SK-N-SH treated with all-trans-retinoic acid at 6 μM for 48 hours (cell line): ENCODE results near the gene CHRM4.

Source experiments
- ATAC-seq: fragments of 200-7000 bp; cut with Tn5 transposase; 3 replicates; pipeline ENCODE4 v1.9.1; 2020; ENCODE audit warnings: mild to moderate bottlenecking, moderate library complexity
- ARNTL ChIP-seq: fragments of 450-650 bp; formaldehyde crosslinking; IDR thresholded peaks from 2 replicates; pipeline ENCODE4 v1.5.0; 2020; ENCODE audit warnings: low read depth, mild to moderate bottlenecking, moderate library complexity, borderline replicate concordance
- BACH2 ChIP-seq: fragments of 250-450 bp; sonication (Bioruptor Pico); IDR thresholded peaks from 2 replicates; pipeline ENCODE4 v1.9.0; 2021; ENCODE audit warnings: mild to moderate bottlenecking, borderline replicate concordance
- GLIS3 ChIP-seq: fragments of 250-450 bp; sonication (Bioruptor Pico); IDR thresholded peaks from 2 replicates; pipeline ENCODE4 v1.5.0; 2020; ENCODE audit warnings: mild to moderate bottlenecking, moderate library complexity
- ISL1 ChIP-seq: fragments of 250-450 bp; sonication (Bioruptor Pico); IDR thresholded peaks from 2 replicates; pipeline ENCODE4 v2.1.2; 2022; ENCODE audit warnings: mild to moderate bottlenecking, moderate library complexity
- OSR1 ChIP-seq: fragments of 250-450 bp; sonication (Bioruptor Pico); IDR thresholded peaks from 2 replicates; pipeline ENCODE4 v1.8.0; 2022; ENCODE audit warnings: moderate library complexity, mild to moderate bottlenecking, inconsistent platforms
- PPARA ChIP-seq: fragments of 250-450 bp; sonication (Bioruptor Pico); IDR thresholded peaks from 2 replicates; pipeline ENCODE4 v1.5.0; 2020; ENCODE audit warnings: mild to moderate bottlenecking, borderline replicate concordance
- RARB ChIP-seq: fragments of 250-450 bp; sonication (Bioruptor Pico); IDR thresholded peaks from 2 replicates; pipeline ENCODE4 v1.8.0; 2021; ENCODE audit warnings: mild to moderate bottlenecking, moderate library complexity
- TOX ChIP-seq: fragments of 250-450 bp; sonication (Bioruptor Pico); IDR thresholded peaks from 2 replicates; pipeline ENCODE4 v1.8.0; 2021; ENCODE audit warnings: mild to moderate bottlenecking, moderate library complexity, borderline replicate concordance
- ZC3H10 ChIP-seq: fragments of 250-450 bp; sonication (Bioruptor Pico); IDR thresholded peaks from 2 replicates; pipeline ENCODE4 v1.5.1; 2021; ENCODE audit warnings: mild to moderate bottlenecking, moderate library complexity
- ZFP3 ChIP-seq: fragments of 250-450 bp; sonication (Bioruptor Pico); IDR thresholded peaks from 2 replicates; pipeline ENCODE4 v1.5.0; 2020; ENCODE audit warnings: mild to moderate bottlenecking, moderate library complexity
- ZFP30 ChIP-seq: fragments of 450-650 bp; formaldehyde crosslinking; IDR thresholded peaks from 2 replicates; pipeline ENCODE4 v1.5.0; 2022; ENCODE audit warnings: mild to moderate bottlenecking, moderate library complexity
- ZNF565 ChIP-seq: fragments of 450-650 bp; formaldehyde crosslinking; conservative IDR thresholded peaks from 2 replicates; pipeline ENCODE4 v1.5.0; 2020; ENCODE audit warnings: low read depth, mild to moderate bottlenecking, moderate library complexity
- ZNF70 ChIP-seq: fragments of 450-650 bp; formaldehyde crosslinking; IDR thresholded peaks from 2 replicates; pipeline ENCODE4 v1.5.0; 2020; ENCODE audit warnings: mild to moderate bottlenecking, moderate library complexity
- ZNF8 ChIP-seq: fragments of 450-650 bp; formaldehyde crosslinking; IDR thresholded peaks from 2 replicates; pipeline ENCODE4 v1.5.0; 2020; ENCODE audit warnings: mild to moderate bottlenecking, moderate library complexity
- TF ChIP-seq, protein P1 (sequence below): fragments of 250-450 bp; sonication (Bioruptor Pico); IDR thresholded peaks from 2 replicates; pipeline ENCODE4 v1.8.0; 2021; ENCODE audit warnings: low read depth, mild to moderate bottlenecking, moderate library complexity, borderline replicate concordance
- TF ChIP-seq, protein P2 (sequence below): fragments of 250-450 bp; sonication (Bioruptor Pico); IDR thresholded peaks from 2 replicates; pipeline ENCODE4 v1.5.1; 2020; ENCODE audit warnings: low read depth, mild to moderate bottlenecking, moderate library complexity
- TF ChIP-seq, protein P3 (sequence below): fragments of 250-450 bp; sonication (Bioruptor Pico); IDR thresholded peaks from 2 replicates; pipeline ENCODE4 v1.5.1; 2021; ENCODE audit warnings: mild to moderate bottlenecking, moderate library complexity
- TF ChIP-seq, protein P4 (sequence below): fragments of 250-450 bp; sonication (Bioruptor Pico); IDR thresholded peaks from 2 replicates; pipeline ENCODE4 v1.8.0; 2020; ENCODE audit warnings: mild to moderate bottlenecking, moderate library complexity, borderline replicate concordance
- TF ChIP-seq, protein P5 (sequence below): fragments of 250-450 bp; sonication (Bioruptor Pico); IDR thresholded peaks from 2 replicates; pipeline ENCODE4 v1.5.0; 2020; ENCODE audit warnings: mild to moderate bottlenecking, moderate library complexity

CHRM4 gene

DNA sequence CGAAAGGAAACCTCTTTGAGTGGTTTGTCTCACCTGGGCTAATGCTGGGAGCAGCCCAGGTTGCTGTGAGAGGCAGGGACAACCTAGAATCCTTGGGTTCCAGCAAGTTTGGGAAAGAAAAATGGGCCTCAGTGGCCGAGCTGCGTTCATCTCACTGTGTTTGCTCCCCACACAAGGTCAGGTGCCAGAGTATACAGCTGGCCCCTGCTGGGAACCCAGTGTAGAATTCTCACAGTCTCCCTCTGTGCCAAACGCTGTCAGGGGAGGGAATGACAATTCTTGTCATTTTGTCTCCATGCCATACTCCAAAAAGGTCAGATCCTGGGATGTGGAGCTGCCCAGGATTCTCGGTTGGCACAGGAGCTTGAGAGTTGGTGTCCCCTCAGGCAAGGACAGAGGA lies 40.0 kb downstream of the CHRM4 start (continued):
- TF ChIP-seq, protein P1, sequence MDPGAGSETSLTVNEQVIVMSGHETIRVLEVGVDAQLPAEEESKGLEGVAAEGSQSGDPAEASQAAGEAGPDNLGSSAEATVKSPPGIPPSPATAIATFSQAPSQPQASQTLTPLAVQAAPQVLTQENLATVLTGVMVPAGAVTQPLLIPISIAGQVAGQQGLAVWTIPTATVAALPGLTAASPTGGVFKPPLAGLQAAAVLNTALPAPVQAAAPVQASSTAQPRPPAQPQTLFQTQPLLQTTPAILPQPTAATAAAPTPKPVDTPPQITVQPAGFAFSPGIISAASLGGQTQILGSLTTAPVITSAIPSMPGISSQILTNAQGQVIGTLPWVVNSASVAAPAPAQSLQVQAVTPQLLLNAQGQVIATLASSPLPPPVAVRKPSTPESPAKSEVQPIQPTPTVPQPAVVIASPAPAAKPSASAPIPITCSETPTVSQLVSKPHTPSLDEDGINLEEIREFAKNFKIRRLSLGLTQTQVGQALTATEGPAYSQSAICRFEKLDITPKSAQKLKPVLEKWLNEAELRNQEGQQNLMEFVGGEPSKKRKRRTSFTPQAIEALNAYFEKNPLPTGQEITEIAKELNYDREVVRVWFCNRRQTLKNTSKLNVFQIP: no peak

DNA sequence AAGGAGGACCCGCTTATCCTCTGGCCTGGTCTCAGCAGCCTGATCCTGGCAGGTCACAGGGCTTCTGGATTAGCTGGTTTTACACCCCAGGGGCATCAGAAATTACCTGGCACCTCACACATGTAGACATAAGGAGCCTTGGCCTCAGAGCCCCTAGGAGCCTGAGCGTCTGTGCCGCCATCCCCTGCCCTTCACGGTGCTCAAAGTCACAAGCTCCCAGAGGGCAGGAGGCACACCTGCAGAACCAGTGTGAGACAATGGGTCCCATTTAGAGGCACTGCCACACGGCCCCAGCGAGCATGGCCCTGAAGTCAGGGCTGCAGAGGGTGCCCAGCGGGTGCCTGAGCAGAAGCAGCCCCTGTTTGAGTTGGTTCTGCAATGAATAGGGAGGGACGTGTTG lies 40.4 kb downstream of the CHRM4 start:
- no peak for TF ChIP-seq OSR1
- no peak for TF ChIP-seq ZFP3
- TF ChIP-seq BACH2 (CRISPR knock-in tag): no peak
- TF ChIP-seq ZC3H10: no peak
- ATAC-seq: no peak

DNA sequence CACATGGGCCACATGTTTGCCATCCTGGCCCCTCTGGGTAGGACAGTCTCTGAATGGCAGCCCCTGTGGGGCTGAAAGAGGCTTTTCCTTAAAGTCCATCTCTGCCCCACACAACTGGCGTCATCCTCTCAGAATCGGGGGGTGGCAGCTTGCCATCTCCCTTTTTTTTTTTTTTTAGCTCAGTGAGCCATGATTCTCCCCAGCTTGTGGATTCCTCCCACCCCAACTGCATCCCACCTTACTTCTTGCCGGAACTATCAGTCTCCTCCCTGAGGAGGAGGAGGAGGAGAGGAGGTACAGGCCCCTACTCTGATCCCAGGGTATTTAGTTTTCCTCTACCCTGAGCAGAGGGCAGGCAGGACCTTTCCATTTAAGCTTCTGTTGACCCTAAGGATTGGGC lies 40.9 kb downstream of the CHRM4 start:
- TF ChIP-seq TOX: no peak
- no peak for TF ChIP-seq GLIS3 (CRISPR knock-in tag)
- no peak for TF ChIP-seq ZFP30
- no peak for TF ChIP-seq ZNF70
- TF ChIP-seq, protein P1: no peak
- no peak for TF ChIP-seq ISL1 (CRISPR knock-in tag)
- no peak for TF ChIP-seq ZNF565 (CRISPR knock-in tag)
- no peak for TF ChIP-seq ZFP3
- TF ChIP-seq, protein P2, sequence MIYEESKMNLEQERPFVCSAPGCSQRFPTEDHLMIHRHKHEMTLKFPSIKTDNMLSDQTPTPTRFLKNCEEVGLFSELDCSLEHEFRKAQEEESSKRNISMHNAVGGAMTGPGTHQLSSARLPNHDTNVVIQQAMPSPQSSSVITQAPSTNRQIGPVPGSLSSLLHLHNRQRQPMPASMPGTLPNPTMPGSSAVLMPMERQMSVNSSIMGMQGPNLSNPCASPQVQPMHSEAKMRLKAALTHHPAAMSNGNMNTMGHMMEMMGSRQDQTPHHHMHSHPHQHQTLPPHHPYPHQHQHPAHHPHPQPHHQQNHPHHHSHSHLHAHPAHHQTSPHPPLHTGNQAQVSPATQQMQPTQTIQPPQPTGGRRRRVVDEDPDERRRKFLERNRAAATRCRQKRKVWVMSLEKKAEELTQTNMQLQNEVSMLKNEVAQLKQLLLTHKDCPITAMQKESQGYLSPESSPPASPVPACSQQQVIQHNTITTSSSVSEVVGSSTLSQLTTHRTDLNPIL: no peak
- TF ChIP-seq, protein P3, sequence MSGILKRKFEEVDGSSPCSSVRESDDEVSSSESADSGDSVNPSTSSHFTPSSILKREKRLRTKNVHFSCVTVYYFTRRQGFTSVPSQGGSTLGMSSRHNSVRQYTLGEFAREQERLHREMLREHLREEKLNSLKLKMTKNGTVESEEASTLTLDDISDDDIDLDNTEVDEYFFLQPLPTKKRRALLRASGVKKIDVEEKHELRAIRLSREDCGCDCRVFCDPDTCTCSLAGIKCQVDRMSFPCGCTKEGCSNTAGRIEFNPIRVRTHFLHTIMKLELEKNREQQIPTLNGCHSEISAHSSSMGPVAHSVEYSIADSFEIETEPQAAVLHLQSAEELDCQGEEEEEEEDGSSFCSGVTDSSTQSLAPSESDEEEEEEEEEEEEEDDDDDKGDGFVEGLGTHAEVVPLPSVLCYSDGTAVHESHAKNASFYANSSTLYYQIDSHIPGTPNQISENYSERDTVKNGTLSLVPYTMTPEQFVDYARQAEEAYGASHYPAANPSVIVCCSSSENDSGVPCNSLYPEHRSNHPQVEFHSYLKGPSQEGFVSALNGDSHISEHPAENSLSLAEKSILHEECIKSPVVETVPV: no peak
- no peak for TF ChIP-seq RARB (CRISPR knock-in tag)
- no peak for TF ChIP-seq PPARA
- TF ChIP-seq BACH2 (CRISPR knock-in tag): no peak
- TF ChIP-seq ZC3H10: no peak
- no peak for TF ChIP-seq ZNF8 (CRISPR knock-in tag)
- ATAC-seq: no peak

DNA sequence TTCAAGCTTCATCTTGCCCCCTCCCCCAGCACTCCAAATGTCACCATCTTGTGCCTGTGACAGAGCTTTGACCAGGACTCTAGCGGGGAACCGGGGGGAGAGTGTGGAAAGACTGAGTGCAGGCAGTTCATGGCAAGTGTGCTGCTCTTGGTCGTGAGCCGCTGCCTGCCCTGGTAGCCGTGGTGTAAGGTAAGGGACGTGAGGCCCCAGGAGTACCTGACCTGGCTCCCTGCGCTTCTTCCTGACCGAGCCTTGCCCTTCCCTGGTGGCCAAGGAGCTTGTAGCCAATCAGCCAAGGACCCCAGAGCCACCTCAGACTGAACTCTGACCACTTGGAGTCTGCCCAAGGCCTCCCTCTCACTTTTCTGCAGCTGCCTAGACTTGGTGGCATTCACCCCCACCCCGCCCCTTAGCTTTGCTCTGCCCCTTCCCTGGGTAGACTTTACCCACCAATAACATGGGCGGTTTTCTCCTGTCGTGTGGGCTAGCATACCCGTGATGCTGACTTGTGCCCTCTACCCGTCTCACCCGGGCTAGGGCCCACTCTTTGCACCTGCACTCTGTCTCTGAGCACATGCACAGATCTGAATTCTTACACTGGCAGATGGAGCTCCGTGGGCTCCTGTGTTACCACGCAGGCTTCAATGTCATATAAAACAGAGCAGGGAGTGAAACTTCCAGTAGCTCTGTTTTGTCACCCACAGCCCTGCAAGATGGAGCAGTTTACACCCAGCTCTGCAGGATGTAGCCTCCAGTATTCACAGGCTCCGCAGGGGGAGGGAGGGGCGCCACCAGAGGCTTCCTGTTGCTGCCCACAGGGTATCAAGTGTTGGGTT lies 42.8 kb downstream of the CHRM4 start:
- ATAC-seq: no peak
- TF ChIP-seq OSR1: no peak
- TF ChIP-seq, protein P3: no peak
- no peak for TF ChIP-seq PPARA
- TF ChIP-seq, protein P4, sequence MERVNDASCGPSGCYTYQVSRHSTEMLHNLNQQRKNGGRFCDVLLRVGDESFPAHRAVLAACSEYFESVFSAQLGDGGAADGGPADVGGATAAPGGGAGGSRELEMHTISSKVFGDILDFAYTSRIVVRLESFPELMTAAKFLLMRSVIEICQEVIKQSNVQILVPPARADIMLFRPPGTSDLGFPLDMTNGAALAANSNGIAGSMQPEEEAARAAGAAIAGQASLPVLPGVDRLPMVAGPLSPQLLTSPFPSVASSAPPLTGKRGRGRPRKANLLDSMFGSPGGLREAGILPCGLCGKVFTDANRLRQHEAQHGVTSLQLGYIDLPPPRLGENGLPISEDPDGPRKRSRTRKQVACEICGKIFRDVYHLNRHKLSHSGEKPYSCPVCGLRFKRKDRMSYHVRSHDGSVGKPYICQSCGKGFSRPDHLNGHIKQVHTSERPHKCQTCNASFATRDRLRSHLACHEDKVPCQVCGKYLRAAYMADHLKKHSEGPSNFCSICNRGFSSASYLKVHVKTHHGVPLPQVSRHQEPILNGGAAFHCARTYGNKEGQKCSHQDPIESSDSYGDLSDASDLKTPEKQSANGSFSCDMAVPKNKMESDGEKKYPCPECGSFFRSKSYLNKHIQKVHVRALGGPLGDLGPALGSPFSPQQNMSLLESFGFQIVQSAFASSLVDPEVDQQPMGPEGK (CRISPR knock-in tag): no peak
- no peak for TF ChIP-seq ISL1 (CRISPR knock-in tag)
- TF ChIP-seq ZFP30: no peak
- TF ChIP-seq, protein P5, sequence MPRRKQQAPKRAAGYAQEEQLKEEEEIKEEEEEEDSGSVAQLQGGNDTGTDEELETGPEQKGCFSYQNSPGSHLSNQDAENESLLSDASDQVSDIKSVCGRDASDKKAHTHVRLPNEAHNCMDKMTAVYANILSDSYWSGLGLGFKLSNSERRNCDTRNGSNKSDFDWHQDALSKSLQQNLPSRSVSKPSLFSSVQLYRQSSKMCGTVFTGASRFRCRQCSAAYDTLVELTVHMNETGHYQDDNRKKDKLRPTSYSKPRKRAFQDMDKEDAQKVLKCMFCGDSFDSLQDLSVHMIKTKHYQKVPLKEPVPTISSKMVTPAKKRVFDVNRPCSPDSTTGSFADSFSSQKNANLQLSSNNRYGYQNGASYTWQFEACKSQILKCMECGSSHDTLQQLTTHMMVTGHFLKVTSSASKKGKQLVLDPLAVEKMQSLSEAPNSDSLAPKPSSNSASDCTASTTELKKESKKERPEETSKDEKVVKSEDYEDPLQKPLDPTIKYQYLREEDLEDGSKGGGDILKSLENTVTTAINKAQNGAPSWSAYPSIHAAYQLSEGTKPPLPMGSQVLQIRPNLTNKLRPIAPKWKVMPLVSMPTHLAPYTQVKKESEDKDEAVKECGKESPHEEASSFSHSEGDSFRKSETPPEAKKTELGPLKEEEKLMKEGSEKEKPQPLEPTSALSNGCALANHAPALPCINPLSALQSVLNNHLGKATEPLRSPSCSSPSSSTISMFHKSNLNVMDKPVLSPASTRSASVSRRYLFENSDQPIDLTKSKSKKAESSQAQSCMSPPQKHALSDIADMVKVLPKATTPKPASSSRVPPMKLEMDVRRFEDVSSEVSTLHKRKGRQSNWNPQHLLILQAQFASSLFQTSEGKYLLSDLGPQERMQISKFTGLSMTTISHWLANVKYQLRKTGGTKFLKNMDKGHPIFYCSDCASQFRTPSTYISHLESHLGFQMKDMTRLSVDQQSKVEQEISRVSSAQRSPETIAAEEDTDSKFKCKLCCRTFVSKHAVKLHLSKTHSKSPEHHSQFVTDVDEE (CRISPR knock-in tag): no peak
- TF ChIP-seq, protein P2: no peak
- no peak for TF ChIP-seq ARNTL (CRISPR knock-in tag)
- no peak for TF ChIP-seq ZC3H10
- TF ChIP-seq, protein P1: no peak
- no peak for TF ChIP-seq ZNF70
- no peak for TF ChIP-seq TOX
